Measurements from ENCODE around the gene CCNJL.

The CCNJL gene

GRCh38 chr5:160333721-160334120 lies 21.4 kb upstream of the CCNJL start:
- no peak for DNase-seq (ENCODE audit: low spot score)

GRCh38 chr5:160330212-160330611 lies 17.8 kb upstream of the CCNJL start:
- no peak for DNase-seq (ENCODE audit: low spot score)

DNA sequence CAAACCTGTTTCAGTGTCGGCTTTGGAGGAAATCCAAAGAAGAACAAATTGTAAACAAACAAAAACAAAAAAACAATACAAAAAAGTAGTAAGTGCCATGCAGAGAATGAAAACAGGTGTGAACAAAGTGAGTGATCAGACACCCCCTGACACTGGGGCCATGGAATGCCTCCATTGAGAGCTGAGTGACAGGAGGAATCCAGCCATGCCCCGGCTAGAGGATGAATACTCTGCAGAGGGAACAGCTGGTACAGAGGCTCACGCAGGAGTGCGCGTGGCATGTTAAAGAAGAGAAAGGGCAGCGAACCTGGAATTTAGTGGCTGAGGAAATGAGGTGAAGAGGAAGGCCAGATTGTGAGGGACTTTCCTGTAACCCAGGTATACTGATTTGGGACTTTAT lies 15.5 kb upstream of the CCNJL start:
- no peak for DNase-seq (ENCODE audit: low spot score)

DNA sequence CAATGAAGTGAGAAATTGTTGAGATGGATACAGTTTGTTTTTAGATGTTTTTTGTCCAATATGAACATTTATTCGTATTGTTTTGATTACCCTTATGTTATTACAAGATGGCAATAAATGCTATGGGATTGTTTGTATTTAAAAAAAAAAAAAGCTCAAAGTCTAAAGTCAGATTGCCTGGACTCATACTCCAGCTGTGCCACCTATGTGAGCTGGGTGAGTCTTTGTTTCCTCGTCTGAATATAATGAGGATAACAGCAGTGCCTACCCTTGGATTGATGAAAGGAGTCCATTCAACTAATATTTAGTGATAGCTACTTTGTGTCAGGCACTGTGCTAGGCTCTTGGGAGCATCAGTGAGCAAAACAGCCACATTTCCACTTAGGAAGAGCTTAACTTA lies 14.6 kb upstream of the CCNJL start:
- no peak for DNase-seq (ENCODE audit: low spot score)

GRCh38 chr5:160325716-160326115 lies 13.4 kb upstream of the CCNJL start:
- no peak for DNase-seq (ENCODE audit: low spot score)

DNA sequence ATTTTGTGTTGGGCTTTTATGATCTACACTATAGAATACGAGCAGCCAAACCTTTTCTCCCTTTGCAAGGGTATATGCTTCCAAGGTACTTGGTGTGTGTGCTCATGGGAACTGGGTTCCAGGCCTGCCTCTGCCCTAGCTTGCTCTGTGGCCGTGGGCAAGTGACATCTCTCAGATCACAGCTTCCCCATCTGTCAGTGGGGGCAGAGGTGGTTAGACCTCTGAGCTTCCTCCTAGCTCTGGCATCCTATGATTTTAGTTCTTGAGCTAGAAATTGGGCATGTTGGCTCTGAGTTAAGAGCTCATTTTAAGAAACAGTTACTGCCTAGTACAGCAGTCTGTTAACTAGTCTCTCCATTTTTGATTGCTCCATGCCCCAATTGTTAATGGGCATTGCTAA lies 12.5 kb upstream of the CCNJL start:
- no peak for DNase-seq (ENCODE audit: low spot score)

GRCh38 chr5:160318409-160318808 lies 6.0 kb upstream of the CCNJL start:
- DNase-seq (ENCODE audit: low spot score), result no peak

- DNase-seq (ENCODE audit: low spot score), result no peak
Observed at GRCh38 chr5:160317434-160317833, 5.1 kb upstream of the CCNJL start.

GRCh38 chr5:160315968-160316367 lies 3.6 kb upstream of the CCNJL start:
- no peak for DNase-seq (ENCODE audit: low spot score)

DNA sequence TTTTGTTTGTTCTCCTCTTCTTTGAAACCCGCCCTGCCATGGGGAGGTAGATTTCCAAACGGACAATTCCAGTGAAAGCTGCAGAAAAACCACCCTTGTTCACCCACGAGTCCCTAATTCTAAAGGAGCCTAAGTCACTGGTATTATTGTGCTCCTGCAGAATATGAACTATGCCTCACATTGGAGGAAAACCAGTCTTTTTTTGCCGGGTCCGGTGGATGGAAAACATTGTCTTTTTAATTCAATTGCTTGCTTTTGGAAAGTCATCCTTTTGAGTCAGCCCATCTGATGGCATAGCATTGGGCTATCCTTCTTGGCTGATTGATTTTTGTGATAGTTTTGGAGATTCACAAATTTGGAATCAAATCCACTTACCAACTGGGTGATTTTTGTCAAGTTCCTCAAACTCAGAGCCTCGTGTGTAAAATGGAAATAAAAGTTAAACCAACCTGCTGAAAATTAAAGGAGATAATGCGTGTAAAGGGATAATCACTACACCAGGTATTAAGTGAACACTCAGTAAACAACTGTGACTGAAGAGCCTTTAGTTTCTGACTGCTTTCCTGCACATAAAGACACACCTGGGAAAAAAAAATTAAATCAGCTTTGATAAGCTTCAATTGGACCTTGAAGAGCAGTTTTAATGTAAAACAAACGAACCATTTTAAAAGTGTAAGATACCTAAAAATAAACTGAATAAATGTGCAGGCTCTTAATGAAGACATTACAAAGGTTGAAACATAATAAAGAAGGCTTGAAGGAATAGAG lies 780 bp upstream of the CCNJL start:
- no peak for DNase-seq (ENCODE audit: low spot score)

DNA sequence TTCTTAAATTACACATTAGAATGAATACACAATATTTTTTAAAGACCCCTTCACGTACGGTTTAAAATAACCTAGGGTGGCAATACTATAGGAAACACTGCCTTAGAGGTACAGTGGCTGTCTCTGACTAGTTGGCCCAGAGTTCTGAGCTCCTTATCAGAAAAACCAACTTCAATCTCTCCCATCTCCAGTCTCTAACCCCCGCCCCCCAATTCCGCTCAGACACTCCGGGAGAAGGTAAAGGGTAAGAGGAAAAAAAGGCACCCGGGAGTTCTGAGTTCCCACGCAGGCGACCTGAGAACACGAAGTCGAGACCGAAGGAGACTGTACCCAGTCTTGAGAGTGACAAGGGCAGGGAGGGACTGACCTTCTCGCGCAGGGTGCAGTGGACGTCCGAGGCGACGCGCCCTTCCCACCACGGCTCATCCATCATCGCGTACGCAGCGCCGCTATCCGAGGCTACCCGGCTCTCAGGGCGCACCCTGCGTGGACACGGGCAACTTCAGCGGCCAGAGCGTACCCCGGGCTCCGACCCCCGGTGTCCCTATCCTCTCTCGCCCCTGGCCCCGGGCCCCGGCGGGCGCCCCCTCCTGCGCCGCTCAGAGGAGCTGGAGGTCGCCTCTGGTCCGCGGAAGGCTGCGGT lies 752 bp downstream of the CCNJL start:
- DNase-seq (ENCODE audit: low spot score), result no peak

GRCh38 chr5:160310552-160311295 lies 1.6 kb downstream of the CCNJL start:
- DNase-seq (ENCODE audit: low spot score), result no peak

GRCh38 chr5:160310140-160310539 lies 2.2 kb downstream of the CCNJL start:
- no peak for DNase-seq (ENCODE audit: low spot score)

GRCh38 chr5:160306696-160307095 lies 5.7 kb downstream of the CCNJL start:
- DNase-seq (ENCODE audit: low spot score), result no peak

GRCh38 chr5:160305319-160305718 lies 7.0 kb downstream of the CCNJL start:
- DNase-seq (ENCODE audit: low spot score), result no peak

GRCh38 chr5:160303690-160304089 lies 8.7 kb downstream of the CCNJL start:
- DNase-seq (ENCODE audit: low spot score), result no peak

- DNase-seq (ENCODE audit: low spot score), result no peak
Observed at GRCh38 chr5:160298189-160298588, 14.2 kb downstream of the CCNJL start.

GRCh38 chr5:160297776-160298175 lies 14.6 kb downstream of the CCNJL start:
- no peak for DNase-seq (ENCODE audit: low spot score)

GRCh38 chr5:160297004-160297403 lies 15.4 kb downstream of the CCNJL start:
- no peak for DNase-seq (ENCODE audit: low spot score)

GRCh38 chr5:160296496-160296895 lies 15.9 kb downstream of the CCNJL start:
- no peak for DNase-seq (ENCODE audit: low spot score)

- no peak for DNase-seq (ENCODE audit: low spot score)
Observed at GRCh38 chr5:160293901-160294561, 18.3 kb downstream of the CCNJL start.

- DNase-seq (ENCODE audit: low spot score), result no peak
Observed at GRCh38 chr5:160293386-160293785, 19.0 kb downstream of the CCNJL start.

DNA sequence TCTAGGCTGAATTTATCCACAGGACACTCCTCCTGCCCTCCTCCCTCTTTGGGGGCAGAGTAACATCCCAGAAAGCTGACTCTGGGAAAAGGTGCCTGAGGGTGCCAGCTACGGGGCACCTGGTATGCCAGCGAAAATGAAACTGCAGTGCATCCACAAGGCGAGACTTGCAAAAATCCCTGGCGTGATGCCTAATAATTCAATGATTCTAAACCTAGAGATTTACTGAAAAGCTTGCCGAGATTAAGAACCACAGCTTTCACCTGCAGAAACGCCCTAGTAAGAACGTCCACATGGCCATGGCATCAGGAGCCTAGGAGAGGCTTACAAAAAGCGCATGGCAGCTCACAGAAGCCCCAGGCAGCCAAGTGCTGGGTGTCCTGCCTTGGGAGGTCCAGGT lies 20.9 kb downstream of the CCNJL start:
- no peak for DNase-seq (ENCODE audit: low spot score)
